B cell (primary cell): ENCODE measurements around the gene MIOS. TPM values are rescaled to one million over a fixed set of nuclear protein-coding genes. Genes with fewer than 3 reads are reported as not detected.

Source experiments
- ATAC-seq: fragments of 200-7000 bp; cut with Tn5 transposase; one replicate; pipeline ENCODE4 v1.10.0; 2021; ENCODE audit warnings: low read depth, mild to moderate bottlenecking, moderate number of reproducible peaks, moderate library complexity
- CTCF ChIA-PET: fragments of 350-600 bp; sonication (Branson Sonifier 250); formaldehyde crosslinking; loops from one replicate; lab custom pipeline; 2021; ENCODE audit warnings: antibody characterized with exemption, inconsistent platforms; lab: Charles Lee
- POLR2A ChIA-PET: fragments of 350-600 bp; sonication (Branson Sonifier 250); formaldehyde crosslinking; loops from one replicate; lab custom pipeline; 2021; ENCODE audit warnings: antibody characterized with exemption; lab: Charles Lee
- DNase-seq: peaks from one replicate; pipeline ENCODE4 v3.0.0; 2013
- H2AFZ ChIP-seq: 2 replicates; pipeline ENCODE4 v1.6.1; 2012; ENCODE audit warnings: mild to moderate bottlenecking, low read depth, low read length; ENCODE audit not compliant: insufficient read depth, poor library complexity, severe bottlenecking
- H3K27ac ChIP-seq, 2 donors: 1 replicate in 1 of 2; 2 replicates in 1 of 2; pipeline ENCODE4 v1.5.1; 2012 to 2013; ENCODE audit warnings: low read length in 2 of 2, mild to moderate bottlenecking in 2 of 2, moderate library complexity in 1 of 2
- H3K27me3 ChIP-seq, 4 experiments: fragments of 200-600 bp in 1 of 4; sonication (generic) in 1 of 4; replicated peaks in 1 of 4; 1 replicate in 2 of 4; 2 replicates in 2 of 4; pipeline versions ENCODE4 v1.6.1 to v1.7.0; 2013 to 2016; ENCODE audit warnings: low read length in 3 of 4, mild to moderate bottlenecking in 2 of 4, mixed read lengths in 1 of 4, moderate library complexity in 1 of 4; ENCODE audit not compliant: insufficient read depth in 4 of 4, control insufficient read depth in 3 of 4; ENCODE audit errors: control extremely low read depth in 1 of 4
- H3K36me3 ChIP-seq, 2 experiments: replicated peaks in 1 of 2; 1 replicate in 1 of 2; 2 replicates in 1 of 2; pipeline versions ENCODE4 v1.6.1 to v1.7.1; 2013; ENCODE audit warnings: low read length in 1 of 2; ENCODE audit not compliant: insufficient read depth in 2 of 2, control insufficient read depth in 1 of 2; ENCODE audit errors: control extremely low read depth in 1 of 2, extremely low read depth in 1 of 2
- H3K4me1 ChIP-seq, 2 donors: fragments of 200-600 bp in 1 of 2; sonication (generic) in 1 of 2; 1 replicate in 1 of 2; 2 replicates in 1 of 2; pipeline versions ENCODE4 v1.5.1 to v1.6.1; 2013 to 2017; ENCODE audit warnings: low read length in 2 of 2; ENCODE audit not compliant: control insufficient read depth in 2 of 2, insufficient read depth in 2 of 2
- H3K4me2 ChIP-seq: replicated peaks from 2 replicates; pipeline ENCODE3; 2012; ENCODE audit warnings: mild to moderate bottlenecking, low read depth, low read length; ENCODE audit not compliant: poor library complexity, severe bottlenecking
- H3K4me3 ChIP-seq, 5 experiments: fragments of 200-600 bp in 1 of 5; sonication (generic) in 1 of 5; 1 replicate in 3 of 5; 2 replicates in 2 of 5; pipeline versions ENCODE4 v1.5.1 to v1.7.0; 2011 to 2016; ENCODE audit warnings: low read length in 4 of 5, mild to moderate bottlenecking in 4 of 5, low read depth in 2 of 5, control low read depth in 1 of 5, moderate library complexity in 1 of 5; ENCODE audit not compliant: insufficient read depth in 1 of 5; ENCODE audit errors: control extremely low read depth in 1 of 5, extremely low read depth in 1 of 5
- H3K79me2 ChIP-seq: fragments of 200-600 bp; sonication (generic); one replicate; pipeline ENCODE4 v1.6.0; 2016; ENCODE audit warnings: low read length; ENCODE audit not compliant: control insufficient read depth, insufficient read depth
- H3K9ac ChIP-seq: fragments of 200-600 bp; sonication (generic); 2 replicates; pipeline ENCODE4 v1.6.1; 2017; ENCODE audit warnings: mild to moderate bottlenecking, low read length, moderate library complexity
- H3K9me3 ChIP-seq, 3 donors: one replicate each; pipeline versions ENCODE4 v1.6.1 to v1.7.1; 2013; ENCODE audit warnings: low read length in 2 of 3; ENCODE audit not compliant: control insufficient read depth in 2 of 3, insufficient read depth in 1 of 3; ENCODE audit errors: control extremely low read depth in 1 of 3
- H4K20me1 ChIP-seq: 2 replicates; pipeline ENCODE4 v1.6.0; 2012; ENCODE audit warnings: mild to moderate bottlenecking, low read length; ENCODE audit not compliant: insufficient read depth, control insufficient read depth, poor library complexity, severe bottlenecking
- H3K27ac Mint-ChIP-seq: one replicate; pipeline ENCODE4 v1.8.0; 2021; ENCODE audit warnings: mixed read lengths
- H3K27me3 Mint-ChIP-seq: one replicate; pipeline ENCODE4 v1.8.0; 2021; ENCODE audit warnings: mixed read lengths
- H3K4me1 Mint-ChIP-seq: one replicate; pipeline ENCODE4 v1.8.0; 2021; ENCODE audit warnings: mixed read lengths
- H3K4me3 Mint-ChIP-seq: one replicate; pipeline ENCODE4 v1.8.0; 2021; ENCODE audit warnings: mixed read lengths
- H3K9me3 Mint-ChIP-seq: one replicate; pipeline ENCODE4 v1.8.0; 2022; ENCODE audit warnings: mixed read lengths; ENCODE audit not compliant: insufficient read depth
- EZH2 ChIP-seq: IDR thresholded peaks from 2 replicates; pipeline ENCODE4 v1.6.1; 2012; ENCODE audit warnings: borderline replicate concordance, low read depth, mild to moderate bottlenecking, moderate library complexity, low read length; ENCODE audit not compliant: insufficient read depth, poor library complexity, severe bottlenecking
- WGBS: methylation state at CpG from one replicate; pipeline ENCODE4 v1.1.5; 2013; ENCODE audit warnings: missing lambda C conversion rate; ENCODE audit not compliant: insufficient coverage; 5-methylcytosine and 5-hydroxymethylcytosine counted together
- intact Hi-C: fragments of 100-400 bp; cut with micrococcal nuclease; formaldehyde crosslinking; loops from one replicate; pipeline ENCODE4 v1.10.0; 2022
- polyA plus RNA-seq: library from polyadenylated mRNA; depleted of rRNA; stranded (reverse); fragments of >200 nt; gene quantifications from 2 replicates; pipeline ENCODE4 v1.2.3, GENCODE V29; 2012
- total RNA-seq, 2 donors: library from RNA; stranded (reverse); fragments of 120-200 nt in 1 of 2; gene quantifications; 1 replicate in 1 of 2; 2 replicates in 1 of 2; pipeline versions ENCODE4 v1.2.3 to v1.2.4, GENCODE V29; 2013 to 2022
- TF ChIP-seq, protein P1 (sequence below): fragments of 200-600 bp; IDR thresholded peaks from one replicate; pipeline ENCODE4 v1.8.0; 2022; ENCODE audit warnings: antibody characterized with exemption, mild to moderate bottlenecking

The MIOS gene
- total and polyA plus RNA-seq, 2 donors (not counting 1 experiment from before 2014, with no cell fraction given) = 28.9 to 50.1 TPM

GRCh38 chr7:7569081-7569527 lies 2.4 kb downstream of the MIOS start:
- Histone ChIP-seq H3K4me1 (peaks cover 44 to 47% of the 10 kb centered on the region in 2 donors), H3K27me3 (no peaks in the 10 kb centered on the region), H3K27ac (peak overlapping the region; percentile 93 to 99), H3K4me2 (peak overlapping the region; percentile 72), H3K4me3 (peak overlapping the region; percentile 32 to 94 (median 81)), H4K20me1 (no peaks in the 10 kb centered on the region), H3K9me3 (no peaks in the 10 kb centered on the region), H3K79me2 (peaks cover 81% of the 10 kb centered on the region), H3K9ac (peak overlapping the region; percentile 90), H3K36me3 (peaks cover 9 to 18% of the 10 kb centered on the region in 2 experiments), H2AFZ (no peak overlapping the region)
- intact Hi-C loops = loop anchor here (1.0 to 2.0 kb wide), 2 partner anchors 387 to 400 kb away; partner anchors contain the start of genes C1GALT1 and GLCCI1
- peak overlapping the region; percentile 83 for H3K4me3 Mint-ChIP-seq
- WGBS = no CpG with 5 or more reads among the region's 5 CpGs
- TF ChIP-seq, protein P1, sequence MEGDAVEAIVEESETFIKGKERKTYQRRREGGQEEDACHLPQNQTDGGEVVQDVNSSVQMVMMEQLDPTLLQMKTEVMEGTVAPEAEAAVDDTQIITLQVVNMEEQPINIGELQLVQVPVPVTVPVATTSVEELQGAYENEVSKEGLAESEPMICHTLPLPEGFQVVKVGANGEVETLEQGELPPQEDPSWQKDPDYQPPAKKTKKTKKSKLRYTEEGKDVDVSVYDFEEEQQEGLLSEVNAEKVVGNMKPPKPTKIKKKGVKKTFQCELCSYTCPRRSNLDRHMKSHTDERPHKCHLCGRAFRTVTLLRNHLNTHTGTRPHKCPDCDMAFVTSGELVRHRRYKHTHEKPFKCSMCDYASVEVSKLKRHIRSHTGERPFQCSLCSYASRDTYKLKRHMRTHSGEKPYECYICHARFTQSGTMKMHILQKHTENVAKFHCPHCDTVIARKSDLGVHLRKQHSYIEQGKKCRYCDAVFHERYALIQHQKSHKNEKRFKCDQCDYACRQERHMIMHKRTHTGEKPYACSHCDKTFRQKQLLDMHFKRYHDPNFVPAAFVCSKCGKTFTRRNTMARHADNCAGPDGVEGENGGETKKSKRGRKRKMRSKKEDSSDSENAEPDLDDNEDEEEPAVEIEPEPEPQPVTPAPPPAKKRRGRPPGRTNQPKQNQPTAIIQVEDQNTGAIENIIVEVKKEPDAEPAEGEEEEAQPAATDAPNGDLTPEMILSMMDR = no peak
- TF ChIP-seq EZH2 = no peak
- POLR2A ChIA-PET = interaction anchor here (0.6 kb wide), 1 partner anchor 401 kb away, joined by 9 read pairs; no protein-coding TSS in a partner anchor
- H3K27me3 Mint-ChIP-seq = no peaks in the 10 kb centered on the region
- H3K27ac Mint-ChIP-seq = peak overlapping the region; percentile 89
- DNase-seq = peak; percentile 83
- CTCF ChIA-PET = interaction anchor here (1.1 kb wide), 2 partner anchors 385 to 411 kb away, joined by 3 read pairs; no protein-coding TSS in a partner anchor
- H3K9me3 Mint-ChIP-seq = no peaks in the 10 kb centered on the region
- H3K4me1 Mint-ChIP-seq = peaks cover 46% of the 10 kb centered on the region
- ATAC-seq = peak; percentile 39

DNA sequence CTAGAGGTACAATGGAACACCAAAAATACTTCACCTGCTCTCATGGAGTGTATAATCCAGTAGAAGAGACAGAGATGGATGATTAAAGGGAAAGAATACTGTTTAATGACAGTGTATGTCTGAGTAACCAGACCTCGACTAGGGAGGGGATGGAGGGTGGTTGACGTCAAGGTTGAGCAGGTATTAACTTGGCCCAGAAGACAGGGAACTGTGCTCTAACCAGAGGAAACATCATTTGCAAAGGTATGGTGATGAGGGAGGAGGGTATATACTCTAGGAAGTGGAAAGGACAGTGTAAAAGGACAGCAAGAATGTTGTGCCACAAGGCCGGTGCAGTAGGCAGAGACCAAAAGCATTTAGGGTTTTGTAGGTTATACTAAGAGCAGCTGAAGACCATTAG lies 2.9 kb downstream of the MIOS start:
- Mint-ChIP-seq H3K4me1 (peaks cover 49% of the 10 kb centered on the region), H3K27ac (peak overlapping the region; percentile 89), H3K27me3 (no peaks in the 10 kb centered on the region), H3K9me3 (no peaks in the 10 kb centered on the region), H3K4me3 (peak overlapping the region; percentile 83)
- 21% methylated on average over 3 of the region's 3 CpGs for WGBS
- H4K20me1 ChIP-seq = no peaks in the 10 kb centered on the region
- H2AFZ ChIP-seq = no peak overlapping the region
- peak overlapping the region; percentile 72 for H3K4me2 ChIP-seq
- peak overlapping the region; percentile 32 to 94 (median 56) for H3K4me3 ChIP-seq
- H3K27ac ChIP-seq = peak overlapping the region; percentile 93 to 99
- peak; percentile 3 for ATAC-seq
- CTCF ChIA-PET = interaction anchor here (1.1 kb wide), 1 partner anchor 412 kb away, joined by 3 read pairs; no protein-coding TSS in a partner anchor
- H3K79me2 ChIP-seq = peaks cover 86% of the 10 kb centered on the region
- H3K9me3 ChIP-seq = no peaks in the 10 kb centered on the region
- H3K36me3 ChIP-seq = peaks cover 9 to 22% of the 10 kb centered on the region in 2 experiments
- peaks cover 44 to 47% of the 10 kb centered on the region in 2 donors for H3K4me1 ChIP-seq
- no peaks in the 10 kb centered on the region for H3K27me3 ChIP-seq
- peak; percentile 61 for DNase-seq
- intact Hi-C loops = loop anchor here (1.0 to 2.0 kb wide), 2 partner anchors 387 to 399 kb away; partner anchors contain the start of genes C1GALT1 and GLCCI1
- H3K9ac ChIP-seq = peak overlapping the region; percentile 90
- POLR2A ChIA-PET = interaction anchor here (0.6 kb wide), 1 partner anchor 401 kb away, joined by 9 read pairs; no protein-coding TSS in a partner anchor
- TF ChIP-seq, protein P1 = no peak
- TF ChIP-seq EZH2 = no peak
